ENCODE results near the gene PSMB5. TPM values are rescaled to one million over a fixed set of nuclear protein-coding genes. Genes with fewer than 3 reads are reported as not detected.

PSMB5 gene
- total and polyA plus RNA-seq, 9 of the 15 experiments (the other 6 are each of a cell fraction or from before 2014, with no cell fraction given) = 198 to 1,870 (median 269) TPM

DNA sequence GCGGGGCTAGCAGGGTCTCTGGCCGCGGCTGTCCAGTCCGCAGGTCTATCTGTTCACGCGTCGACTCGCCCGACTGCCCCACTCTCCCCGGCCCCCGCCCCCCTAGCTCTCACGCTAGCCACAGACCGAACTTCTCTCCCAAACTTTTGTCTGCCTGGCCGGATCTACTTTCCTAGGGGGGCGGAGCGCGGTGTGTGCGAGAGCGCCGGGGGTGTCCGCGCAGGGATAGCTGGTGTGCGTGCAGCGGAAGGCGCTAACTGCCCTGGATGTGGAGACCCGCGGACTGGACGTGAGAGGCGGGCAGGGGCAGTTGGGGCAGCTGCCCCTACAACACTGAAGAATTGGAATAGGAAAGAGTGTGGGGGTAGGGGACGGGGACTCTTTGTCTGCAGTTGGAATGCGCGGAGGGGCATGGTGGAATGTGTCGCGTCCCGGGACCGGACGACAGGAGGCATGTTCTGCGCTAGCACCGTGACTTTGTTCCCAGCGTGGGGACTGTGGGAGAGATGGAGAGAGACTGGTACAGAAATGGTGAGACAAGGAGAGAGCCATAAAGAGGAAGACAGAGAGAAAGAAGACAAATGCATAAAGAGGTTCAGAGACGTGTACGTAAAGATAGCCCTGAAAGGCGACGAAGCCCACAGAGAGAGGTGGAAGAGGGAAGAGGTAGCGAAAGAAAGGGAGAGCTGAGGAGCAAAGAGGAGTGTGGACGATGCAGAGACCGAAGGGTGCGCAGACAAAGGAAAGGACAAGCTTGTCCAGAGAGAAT, 52.0 kb downstream of the PSMB5 start, which contains the start of gene AJUBA (continued):
- TF ChIP-seq NR1H2 (CRISPR knock-in tag; IDR thresholded peaks at IDR 0.05) (0 out of 2 replicates have a peak, but pooled peaks have one; percentile 50), U2AF2 (optimal IDR thresholded peaks at IDR 0.05; ENCODE audit: low read depth, low read length) (no peak), SMAD2 (IDR thresholded peaks at IDR 0.05; ENCODE audit: low read depth, low read length) (no peak), TBL1XR1 (IDR thresholded peaks at IDR 0.05; ENCODE audit: low read length in 2 of 2) (no peak), ZNF24 (IDR thresholded peaks at IDR 0.05) (peak; percentile 47; the same call in 1 of the 2 replicates), CBX3 (IDR thresholded peaks at IDR 0.05; ENCODE audit: borderline replicate concordance in 1 of 2, low read length in 2 of 2) (0 out of 3 replicates have a peak, but pooled peaks of 1 of the 2 experiments have one; percentile 12), POLR2AphosphoS5 (IDR thresholded peaks at IDR 0.05; ENCODE audit: control insufficient read depth, insufficient read depth, low read depth, low read length) (no peak), ZSCAN32 (CRISPR knock-in tag; IDR thresholded peaks at IDR 0.05) (no peak), STAG1 (CRISPR knock-in tag; IDR thresholded peaks at IDR 0.05; ENCODE audit: borderline replicate concordance) (no peak), ZNF75A (CRISPR knock-in tag; IDR thresholded peaks at IDR 0.05) (no peak), E2F3 (CRISPR knock-in tag; IDR thresholded peaks at IDR 0.05) (no peak), RFX7 (CRISPR knock-in tag; IDR thresholded peaks at IDR 0.05) (no peak), MECOM (CRISPR knock-in tag; IDR thresholded peaks at IDR 0.05) (0 out of 2 replicates have a peak, but pooled peaks have one; percentile 22)
- TF ChIP-seq, protein P1, sequence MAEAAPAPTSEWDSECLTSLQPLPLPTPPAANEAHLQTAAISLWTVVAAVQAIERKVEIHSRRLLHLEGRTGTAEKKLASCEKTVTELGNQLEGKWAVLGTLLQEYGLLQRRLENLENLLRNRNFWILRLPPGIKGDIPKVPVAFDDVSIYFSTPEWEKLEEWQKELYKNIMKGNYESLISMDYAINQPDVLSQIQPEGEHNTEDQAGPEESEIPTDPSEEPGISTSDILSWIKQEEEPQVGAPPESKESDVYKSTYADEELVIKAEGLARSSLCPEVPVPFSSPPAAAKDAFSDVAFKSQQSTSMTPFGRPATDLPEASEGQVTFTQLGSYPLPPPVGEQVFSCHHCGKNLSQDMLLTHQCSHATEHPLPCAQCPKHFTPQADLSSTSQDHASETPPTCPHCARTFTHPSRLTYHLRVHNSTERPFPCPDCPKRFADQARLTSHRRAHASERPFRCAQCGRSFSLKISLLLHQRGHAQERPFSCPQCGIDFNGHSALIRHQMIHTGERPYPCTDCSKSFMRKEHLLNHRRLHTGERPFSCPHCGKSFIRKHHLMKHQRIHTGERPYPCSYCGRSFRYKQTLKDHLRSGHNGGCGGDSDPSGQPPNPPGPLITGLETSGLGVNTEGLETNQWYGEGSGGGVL (CRISPR knock-in tag; IDR thresholded peaks at IDR 0.05) = no peak
- TF ChIP-seq, protein P2, sequence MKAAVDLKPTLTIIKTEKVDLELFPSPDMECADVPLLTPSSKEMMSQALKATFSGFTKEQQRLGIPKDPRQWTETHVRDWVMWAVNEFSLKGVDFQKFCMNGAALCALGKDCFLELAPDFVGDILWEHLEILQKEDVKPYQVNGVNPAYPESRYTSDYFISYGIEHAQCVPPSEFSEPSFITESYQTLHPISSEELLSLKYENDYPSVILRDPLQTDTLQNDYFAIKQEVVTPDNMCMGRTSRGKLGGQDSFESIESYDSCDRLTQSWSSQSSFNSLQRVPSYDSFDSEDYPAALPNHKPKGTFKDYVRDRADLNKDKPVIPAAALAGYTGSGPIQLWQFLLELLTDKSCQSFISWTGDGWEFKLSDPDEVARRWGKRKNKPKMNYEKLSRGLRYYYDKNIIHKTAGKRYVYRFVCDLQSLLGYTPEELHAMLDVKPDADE (conservative IDR thresholded peaks at IDR 0.05; ENCODE audit: control insufficient read depth, low read depth, low read length) = no peak
- TF ChIP-seq, protein P3, sequence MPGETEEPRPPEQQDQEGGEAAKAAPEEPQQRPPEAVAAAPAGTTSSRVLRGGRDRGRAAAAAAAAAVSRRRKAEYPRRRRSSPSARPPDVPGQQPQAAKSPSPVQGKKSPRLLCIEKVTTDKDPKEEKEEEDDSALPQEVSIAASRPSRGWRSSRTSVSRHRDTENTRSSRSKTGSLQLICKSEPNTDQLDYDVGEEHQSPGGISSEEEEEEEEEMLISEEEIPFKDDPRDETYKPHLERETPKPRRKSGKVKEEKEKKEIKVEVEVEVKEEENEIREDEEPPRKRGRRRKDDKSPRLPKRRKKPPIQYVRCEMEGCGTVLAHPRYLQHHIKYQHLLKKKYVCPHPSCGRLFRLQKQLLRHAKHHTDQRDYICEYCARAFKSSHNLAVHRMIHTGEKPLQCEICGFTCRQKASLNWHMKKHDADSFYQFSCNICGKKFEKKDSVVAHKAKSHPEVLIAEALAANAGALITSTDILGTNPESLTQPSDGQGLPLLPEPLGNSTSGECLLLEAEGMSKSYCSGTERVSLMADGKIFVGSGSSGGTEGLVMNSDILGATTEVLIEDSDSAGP (CRISPR knock-in tag; IDR thresholded peaks at IDR 0.05) = no peak
- TF ChIP-seq, protein P4, sequence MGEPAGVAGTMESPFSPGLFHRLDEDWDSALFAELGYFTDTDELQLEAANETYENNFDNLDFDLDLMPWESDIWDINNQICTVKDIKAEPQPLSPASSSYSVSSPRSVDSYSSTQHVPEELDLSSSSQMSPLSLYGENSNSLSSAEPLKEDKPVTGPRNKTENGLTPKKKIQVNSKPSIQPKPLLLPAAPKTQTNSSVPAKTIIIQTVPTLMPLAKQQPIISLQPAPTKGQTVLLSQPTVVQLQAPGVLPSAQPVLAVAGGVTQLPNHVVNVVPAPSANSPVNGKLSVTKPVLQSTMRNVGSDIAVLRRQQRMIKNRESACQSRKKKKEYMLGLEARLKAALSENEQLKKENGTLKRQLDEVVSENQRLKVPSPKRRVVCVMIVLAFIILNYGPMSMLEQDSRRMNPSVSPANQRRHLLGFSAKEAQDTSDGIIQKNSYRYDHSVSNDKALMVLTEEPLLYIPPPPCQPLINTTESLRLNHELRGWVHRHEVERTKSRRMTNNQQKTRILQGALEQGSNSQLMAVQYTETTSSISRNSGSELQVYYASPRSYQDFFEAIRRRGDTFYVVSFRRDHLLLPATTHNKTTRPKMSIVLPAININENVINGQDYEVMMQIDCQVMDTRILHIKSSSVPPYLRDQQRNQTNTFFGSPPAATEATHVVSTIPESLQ (CRISPR knock-in tag; IDR thresholded peaks at IDR 0.05) = peak; percentile 88
- TF ChIP-seq, protein P5, sequence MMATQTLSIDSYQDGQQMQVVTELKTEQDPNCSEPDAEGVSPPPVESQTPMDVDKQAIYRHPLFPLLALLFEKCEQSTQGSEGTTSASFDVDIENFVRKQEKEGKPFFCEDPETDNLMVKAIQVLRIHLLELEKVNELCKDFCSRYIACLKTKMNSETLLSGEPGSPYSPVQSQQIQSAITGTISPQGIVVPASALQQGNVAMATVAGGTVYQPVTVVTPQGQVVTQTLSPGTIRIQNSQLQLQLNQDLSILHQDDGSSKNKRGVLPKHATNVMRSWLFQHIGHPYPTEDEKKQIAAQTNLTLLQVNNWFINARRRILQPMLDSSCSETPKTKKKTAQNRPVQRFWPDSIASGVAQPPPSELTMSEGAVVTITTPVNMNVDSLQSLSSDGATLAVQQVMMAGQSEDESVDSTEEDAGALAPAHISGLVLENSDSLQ (IDR thresholded peaks at IDR 0.05) = no peak
